Neural crest cell (in vitro differentiated cells): Measurements from ENCODE around the gene PGAP6. TPM values are rescaled to one million over a fixed set of nuclear protein-coding genes. Genes with fewer than 3 reads are reported as not detected.

Source experiments
- DNase-seq: peaks from one replicate; pipeline ENCODE4 v3.0.0; 2021; ENCODE audit warnings: low read depth, mixed read lengths, low spot score
- H3K27ac Mint-ChIP-seq: one replicate; pipeline ENCODE4 v1.8.0; 2021; ENCODE audit warnings: mild to moderate bottlenecking, mixed read lengths; ENCODE audit not compliant: unreplicated experiment
- H3K27me3 Mint-ChIP-seq: 2 replicates; pipeline ENCODE4 v1.8.0; 2021; ENCODE audit warnings: low read depth, mild to moderate bottlenecking, mixed read lengths
- H3K36me3 Mint-ChIP-seq: 2 replicates; pipeline ENCODE4 v1.8.0; 2021; ENCODE audit warnings: low read depth, mild to moderate bottlenecking, mixed read lengths
- H3K4me1 Mint-ChIP-seq: 2 replicates; pipeline ENCODE4 v1.8.0; 2021; ENCODE audit warnings: mixed read lengths
- H3K4me3 Mint-ChIP-seq: one replicate; pipeline ENCODE4 v1.8.0; 2021; ENCODE audit warnings: mild to moderate bottlenecking, mixed read lengths
- H3K9me3 Mint-ChIP-seq: 2 replicates; pipeline ENCODE4 v1.8.0; 2021; ENCODE audit warnings: mixed read lengths
- long read RNA-seq: library from polyadenylated mRNA; unstranded; transcript quantifications from one replicate; pipeline ENCODE4 v2.0.0, GENCODE V29; 2020
- total RNA-seq: library from RNA; stranded (reverse); gene quantifications from 2 replicates; pipeline ENCODE4 v1.2.1, GENCODE V29; 2021
- TF ChIP-seq, protein P1 (sequence below): fragments of 200-600 bp; sonication (generic); conservative IDR thresholded peaks from 2 replicates; pipeline ENCODE4 v1.5.0; 2021; ENCODE audit warnings: antibody characterized with exemption, mild to moderate bottlenecking

The PGAP6 gene, protein sequence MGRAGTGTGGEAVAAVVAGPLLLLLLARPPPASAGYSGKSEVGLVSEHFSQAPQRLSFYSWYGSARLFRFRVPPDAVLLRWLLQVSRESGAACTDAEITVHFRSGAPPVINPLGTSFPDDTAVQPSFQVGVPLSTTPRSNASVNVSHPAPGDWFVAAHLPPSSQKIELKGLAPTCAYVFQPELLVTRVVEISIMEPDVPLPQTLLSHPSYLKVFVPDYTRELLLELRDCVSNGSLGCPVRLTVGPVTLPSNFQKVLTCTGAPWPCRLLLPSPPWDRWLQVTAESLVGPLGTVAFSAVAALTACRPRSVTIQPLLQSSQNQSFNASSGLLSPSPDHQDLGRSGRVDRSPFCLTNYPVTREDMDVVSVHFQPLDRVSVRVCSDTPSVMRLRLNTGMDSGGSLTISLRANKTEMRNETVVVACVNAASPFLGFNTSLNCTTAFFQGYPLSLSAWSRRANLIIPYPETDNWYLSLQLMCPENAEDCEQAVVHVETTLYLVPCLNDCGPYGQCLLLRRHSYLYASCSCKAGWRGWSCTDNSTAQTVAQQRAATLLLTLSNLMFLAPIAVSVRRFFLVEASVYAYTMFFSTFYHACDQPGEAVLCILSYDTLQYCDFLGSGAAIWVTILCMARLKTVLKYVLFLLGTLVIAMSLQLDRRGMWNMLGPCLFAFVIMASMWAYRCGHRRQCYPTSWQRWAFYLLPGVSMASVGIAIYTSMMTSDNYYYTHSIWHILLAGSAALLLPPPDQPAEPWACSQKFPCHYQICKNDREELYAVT
- total RNA-seq = 56.4 and 62.0 TPM in 2 replicates
- long read RNA-seq, partial matches to known transcripts = 2 of 4 reads
- long read RNA-seq, other reads (novel, unspliced or antisense) = 2 of 4 reads

DNA sequence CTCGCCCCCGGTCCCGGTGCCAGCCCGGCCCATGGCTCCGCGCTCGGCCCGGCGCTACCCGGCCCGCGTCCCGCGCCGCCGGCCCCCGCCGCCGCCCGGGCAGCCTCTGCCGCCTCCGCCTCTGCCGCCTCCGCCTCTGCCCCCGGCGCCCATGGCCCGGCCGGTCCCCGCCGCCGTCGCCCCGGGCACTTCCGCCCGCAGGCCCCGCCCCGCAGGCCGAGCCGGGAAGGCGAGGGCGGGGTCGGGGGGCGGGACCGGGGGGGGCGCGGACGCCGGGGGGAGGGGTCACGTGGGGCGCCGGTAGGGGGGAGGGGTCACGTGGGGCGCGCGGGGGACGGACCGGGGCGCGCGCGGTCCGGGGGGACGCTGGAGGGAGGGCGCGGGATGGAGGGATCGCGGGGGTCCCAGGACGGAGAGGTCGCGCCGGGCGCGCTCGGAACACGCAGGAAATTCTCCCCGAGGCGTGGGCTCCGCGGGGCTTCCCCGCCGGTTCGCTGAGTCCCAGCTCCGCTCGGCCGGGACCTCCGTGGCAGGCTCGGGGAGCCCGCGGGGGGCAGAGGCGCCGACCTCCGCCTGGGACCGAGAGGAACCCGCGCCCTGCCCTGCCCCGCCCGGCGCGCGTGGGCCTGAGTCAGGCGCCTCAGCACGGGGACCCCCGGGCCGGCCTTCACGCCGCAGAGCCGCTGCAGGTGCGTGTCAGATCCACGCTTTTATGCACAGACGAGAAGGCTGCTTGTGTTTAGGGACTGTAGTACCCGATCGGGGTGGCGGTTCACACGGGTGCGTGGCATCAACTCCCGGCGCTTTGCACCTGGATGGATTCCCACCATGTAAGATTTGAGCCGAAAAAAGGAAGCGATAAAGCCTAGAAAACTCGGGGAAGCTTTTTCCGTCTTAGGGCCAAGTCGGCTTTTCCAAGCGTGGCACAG lies at the start of gene PGAP6:
Gene PGAP6 (minus strand): TSS at position 190 of the 929 bp plus-strand sequence. CDS start 157 bp downstream, at position 33.
- H3K4me3 Mint-ChIP-seq = peak within 1 kb of the TSS; percentile 82
- no peak within 1 kb of the TSS for H3K27ac Mint-ChIP-seq
- H3K9me3 Mint-ChIP-seq = no peaks in the 10 kb centered on the region
- TF ChIP-seq, protein P1, sequence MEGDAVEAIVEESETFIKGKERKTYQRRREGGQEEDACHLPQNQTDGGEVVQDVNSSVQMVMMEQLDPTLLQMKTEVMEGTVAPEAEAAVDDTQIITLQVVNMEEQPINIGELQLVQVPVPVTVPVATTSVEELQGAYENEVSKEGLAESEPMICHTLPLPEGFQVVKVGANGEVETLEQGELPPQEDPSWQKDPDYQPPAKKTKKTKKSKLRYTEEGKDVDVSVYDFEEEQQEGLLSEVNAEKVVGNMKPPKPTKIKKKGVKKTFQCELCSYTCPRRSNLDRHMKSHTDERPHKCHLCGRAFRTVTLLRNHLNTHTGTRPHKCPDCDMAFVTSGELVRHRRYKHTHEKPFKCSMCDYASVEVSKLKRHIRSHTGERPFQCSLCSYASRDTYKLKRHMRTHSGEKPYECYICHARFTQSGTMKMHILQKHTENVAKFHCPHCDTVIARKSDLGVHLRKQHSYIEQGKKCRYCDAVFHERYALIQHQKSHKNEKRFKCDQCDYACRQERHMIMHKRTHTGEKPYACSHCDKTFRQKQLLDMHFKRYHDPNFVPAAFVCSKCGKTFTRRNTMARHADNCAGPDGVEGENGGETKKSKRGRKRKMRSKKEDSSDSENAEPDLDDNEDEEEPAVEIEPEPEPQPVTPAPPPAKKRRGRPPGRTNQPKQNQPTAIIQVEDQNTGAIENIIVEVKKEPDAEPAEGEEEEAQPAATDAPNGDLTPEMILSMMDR = no peak
- H3K27me3 Mint-ChIP-seq = peaks cover 14% of the 10 kb centered on the region
- no peak for DNase-seq
- no peaks in the 10 kb centered on the region for H3K36me3 Mint-ChIP-seq
- peaks cover 35% of the 10 kb centered on the region for H3K4me1 Mint-ChIP-seq

DNA sequence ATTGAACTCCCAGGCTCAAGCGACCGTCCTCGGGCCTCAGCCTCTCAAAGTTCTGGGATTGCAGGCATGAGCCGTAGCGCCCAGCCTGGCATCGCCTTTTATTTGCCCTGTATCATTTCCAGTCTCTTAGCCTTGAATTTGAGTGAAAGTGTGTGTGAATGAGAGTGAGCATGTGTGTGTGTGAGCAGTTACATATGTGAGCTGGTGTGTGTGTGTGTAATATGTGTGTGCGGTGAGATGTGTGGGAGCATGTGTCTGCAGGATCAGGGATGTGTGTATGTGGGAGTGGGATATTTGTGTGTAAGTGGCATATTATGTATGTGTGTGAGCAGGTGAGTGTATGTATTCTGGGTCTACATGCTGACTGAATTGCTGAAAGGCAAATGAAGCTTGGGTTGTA lies 49.1 kb upstream of the PGAP6 start:
- Mint-ChIP-seq H3K27ac (peak overlapping the region; percentile 10), H3K9me3 (no peaks in the 10 kb centered on the region), H3K27me3 (no peaks in the 10 kb centered on the region), H3K36me3 (peaks cover 9% of the 10 kb centered on the region), H3K4me3 (peak overlapping the region; percentile 44), H3K4me1 (peaks cover 37% of the 10 kb centered on the region)
- TF ChIP-seq, protein P1 = no peak
- no peak for DNase-seq

DNA sequence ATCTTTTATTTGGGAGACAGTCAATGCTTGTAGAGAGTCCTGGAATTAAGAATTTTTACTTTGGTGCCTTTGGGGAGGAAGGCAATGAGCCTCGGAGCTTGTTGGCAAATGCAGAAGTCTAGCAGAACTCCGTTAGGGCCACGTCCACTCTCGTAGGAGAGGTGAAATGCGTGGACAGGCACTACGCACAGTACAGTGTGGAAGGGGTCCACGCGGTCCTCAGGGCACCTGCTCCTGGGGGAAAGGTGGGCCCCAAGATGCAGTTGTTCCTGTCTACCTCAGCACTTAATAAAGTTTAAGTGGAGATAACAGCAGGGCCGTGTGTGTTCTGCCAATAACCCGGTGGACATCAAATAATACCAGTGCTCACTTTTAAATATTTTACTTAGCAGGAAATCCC lies 45.5 kb upstream of the PGAP6 start:
- TF ChIP-seq, protein P1 = no peak
- peaks cover 17% of the 10 kb centered on the region for H3K27me3 Mint-ChIP-seq
- peak overlapping the region; percentile 98 for H3K4me3 Mint-ChIP-seq
- H3K27ac Mint-ChIP-seq = no peak overlapping the region
- DNase-seq = no peak
- no peaks in the 10 kb centered on the region for H3K9me3 Mint-ChIP-seq
- H3K4me1 Mint-ChIP-seq = peaks cover 50% of the 10 kb centered on the region
- peaks cover 6% of the 10 kb centered on the region for H3K36me3 Mint-ChIP-seq

DNA sequence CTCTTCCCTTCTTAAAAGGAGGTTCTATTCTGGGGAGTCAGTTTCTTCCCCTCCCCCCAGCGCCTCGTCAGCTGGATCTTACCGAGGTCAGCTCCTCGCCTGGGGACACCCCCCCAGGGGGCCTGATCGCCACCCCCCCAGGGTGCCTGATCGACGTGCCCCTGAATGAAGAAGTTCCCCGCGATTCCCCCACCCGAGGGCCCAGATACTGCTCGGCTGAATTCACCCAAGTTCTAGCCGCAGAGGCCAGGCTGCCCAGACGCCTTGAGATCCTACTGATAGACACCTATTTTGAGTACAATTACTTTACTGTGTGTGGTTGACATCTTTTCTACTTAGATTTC lies 45.1 kb upstream of the PGAP6 start:
- no peak for DNase-seq
- Mint-ChIP-seq H3K4me3 (peak overlapping the region; percentile 98), H3K27ac (no peak overlapping the region), H3K4me1 (peaks cover 50% of the 10 kb centered on the region), H3K9me3 (no peaks in the 10 kb centered on the region), H3K36me3 (peaks cover 6% of the 10 kb centered on the region), H3K27me3 (peaks cover 17% of the 10 kb centered on the region)
- TF ChIP-seq, protein P1 = no peak
